GM21526 (cell line): ENCODE data around the gene CD274.
"Not testable (repeated sequence)": the region's sequence is repeated elsewhere in the genome, so short reads cannot be mapped to it uniquely, and the experiment has no call there.

Source experiments
- ATAC-seq: cut with Tn5 transposase; IDR thresholded peaks from one replicate; pipeline ENCODE4 v1.9.1; 2021; ENCODE audit warnings: moderate library complexity; ENCODE audit not compliant: unreplicated experiment, low FRiP score

The CD274 gene

GRCh38 chr9:5493679-5494511, 43.6 kb downstream of the CD274 start:
- peak; percentile 86 for ATAC-seq

GRCh38 chr9:5494765-5495164, 44.4 kb downstream of the CD274 start:
- not testable (repeated sequence) for ATAC-seq

- no peak for ATAC-seq
Observed at GRCh38 chr9:5499157-5499556, 48.8 kb downstream of the CD274 start.

GRCh38 chr9:5499889-5500398, 49.6 kb downstream of the CD274 start:
- ATAC-seq = no peak

GRCh38 chr9:5500441-5501235, 50.3 kb downstream of the CD274 start:
- ATAC-seq = no peak

- ATAC-seq = no peak
Observed at GRCh38 chr9:5502553-5502952, 52.2 kb downstream of the CD274 start.

GRCh38 chr9:5509573-5509972, 59.2 kb downstream of the CD274 start:
- no peak for ATAC-seq

- ATAC-seq = peak; percentile 75
Observed at GRCh38 chr9:5510360-5510931, 60.1 kb downstream of the CD274 start, which contains the start of gene PDCD1LG2. Gene PDCD1LG2, plus strand, starts transcription at chr9:5510531. Its CDS starts 12,016 bp downstream, at chr9:5522547.

GRCh38 chr9:5510989-5511388, 60.6 kb downstream of the CD274 start:
- no peak for ATAC-seq

- no peak for ATAC-seq
Observed at GRCh38 chr9:5511476-5511875, 61.1 kb downstream of the CD274 start.

GRCh38 chr9:5511935-5512580, 61.7 kb downstream of the CD274 start:
- no peak for ATAC-seq

- no peak for ATAC-seq
Observed at GRCh38 chr9:5512658-5513452, 62.5 kb downstream of the CD274 start.

GRCh38 chr9:5513966-5514616, 63.7 kb downstream of the CD274 start:
- no peak for ATAC-seq

GRCh38 chr9:5514617-5515260, 64.4 kb downstream of the CD274 start:
- ATAC-seq = no peak

GRCh38 chr9:5515261-5515650, 64.9 kb downstream of the CD274 start:
- no peak for ATAC-seq

- no peak for ATAC-seq
Observed at GRCh38 chr9:5516453-5517220, 66.3 kb downstream of the CD274 start.

- ATAC-seq = no peak
Observed at GRCh38 chr9:5518171-5518936, 68.0 kb downstream of the CD274 start.
